OCI-LY7 (cell line): ENCODE results near the gene MAP4K2. TPM values are rescaled to one million over a fixed set of nuclear protein-coding genes. Genes with fewer than 3 reads are reported as not detected.
A peak's percentile ranks its signal among the peaks of the same experiment; 100 is the strongest.

Source experiments
- BruUV-seq: library from RNA; stranded (reverse); fragments of 400-500 nt; replicated peaks from 2 replicates; lab custom pipeline; 2021; lab: Mats Ljungman, UMichigan
- CTCF ChIA-PET: fragments of 300-600 bp; sonication (Branson Sonifier 250); formaldehyde crosslinking; loops from one replicate; lab custom pipeline; 2022; ENCODE audit warnings: antibody characterized with exemption; ENCODE audit not compliant: unreplicated experiment; lab: Charles Lee
- POLR2A ChIA-PET: fragments of 300-600 bp; sonication (Branson Sonifier 250); formaldehyde crosslinking; loops from one replicate; lab custom pipeline; 2022; ENCODE audit warnings: antibody characterized with exemption; lab: Charles Lee
- DNase-seq: peaks from one replicate; pipeline ENCODE4 v3.0.0-alpha.2; 2015; ENCODE audit warnings: low spot score
- H2AFZ ChIP-seq: fragments of 200-600 bp; sonication (generic), shearing (Covaris generic); 2 replicates; pipeline ENCODE4 v1.6.1; 2014; ENCODE audit warnings: mild to moderate bottlenecking, antibody characterized with exemption, low read length, moderate library complexity
- H3K27ac ChIP-seq: fragments of 200-600 bp; sonication (generic); 2 replicates; pipeline ENCODE4 v1.5.1; 2014; ENCODE audit warnings: mixed run types, low read depth, mild to moderate bottlenecking, moderate library complexity, low read length, inconsistent platforms; ENCODE audit not compliant: poor library complexity, severe bottlenecking
- H3K36me3 ChIP-seq: fragments of 200-600 bp; sonication (generic); 2 replicates; pipeline ENCODE4 v1.6.1; 2014; ENCODE audit warnings: mild to moderate bottlenecking, antibody characterized with exemption, low read length, moderate library complexity, mixed read lengths; ENCODE audit not compliant: insufficient read depth
- H3K4me1 ChIP-seq: fragments of 200-600 bp; sonication (generic); 2 replicates; pipeline ENCODE4 v1.5.1; 2014; ENCODE audit warnings: mild to moderate bottlenecking, low read length; ENCODE audit not compliant: insufficient read depth, poor library complexity, severe bottlenecking
- H3K4me2 ChIP-seq: fragments of 200-600 bp; sonication (generic); 2 replicates; pipeline ENCODE4 v1.6.1; 2014; ENCODE audit warnings: mild to moderate bottlenecking, low read length
- H3K4me3 ChIP-seq: fragments of 200-600 bp; sonication (generic); 2 replicates; pipeline ENCODE4 v1.5.1; 2014; ENCODE audit warnings: mild to moderate bottlenecking, low read depth, low read length; ENCODE audit not compliant: poor library complexity, severe bottlenecking
- H3K79me2 ChIP-seq: fragments of 200-600 bp; sonication (generic); 2 replicates; pipeline ENCODE4 v1.6.1; 2016; ENCODE audit warnings: low read depth, mild to moderate bottlenecking, low read length, moderate library complexity, mixed read lengths; ENCODE audit not compliant: insufficient read depth
- H3K9me2 ChIP-seq: fragments of 200-600 bp; sonication (generic); 2 replicates; pipeline ENCODE4 v1.6.1; 2016; ENCODE audit warnings: mild to moderate bottlenecking, low read length, mixed read lengths; ENCODE audit not compliant: insufficient read depth
- H3K9me3 ChIP-seq: fragments of 200-600 bp; sonication (generic); 2 replicates; pipeline ENCODE4 v1.6.1; 2014; ENCODE audit warnings: mild to moderate bottlenecking, mixed run types, low read length, mixed read lengths
- H4K20me1 ChIP-seq: fragments of 200-600 bp; sonication (generic); 2 replicates; pipeline ENCODE4 v1.6.1; 2014; ENCODE audit warnings: mild to moderate bottlenecking, antibody characterized with exemption, low read length, moderate library complexity, mixed read lengths; ENCODE audit not compliant: insufficient read depth
- CTCF ChIP-seq: fragments of 200-600 bp; sonication (generic); conservative IDR thresholded peaks from 2 replicates; pipeline ENCODE4 v1.5.1; 2014; ENCODE audit warnings: mild to moderate bottlenecking, antibody characterized with exemption, low read length, moderate library complexity, mixed read lengths
- EZH2phosphoT487 ChIP-seq: fragments of 200-600 bp; sonication (generic); IDR thresholded peaks from 2 replicates; pipeline ENCODE4 v1.6.1; 2018; ENCODE audit warnings: low read depth, borderline replicate concordance, mild to moderate bottlenecking, mixed run types, antibody characterized with exemption, low read length, moderate library complexity, mixed read lengths
- intact Hi-C: fragments of 100-400 bp; cut with micrococcal nuclease; formaldehyde crosslinking; loops from one replicate; pipeline ENCODE4 v1.10.0; 2022; ENCODE audit not compliant: unreplicated experiment
- total RNA-seq, 2 experiments: library from RNA; depleted of rRNA in 1 of 2; stranded (reverse); fragments of >200 nt in 1 of 2; shearing (Covaris generic) in 1 of 2; gene quantifications; 2 replicates each; pipeline ENCODE4 v1.2.3, GENCODE V29; 2014 to 2022

Gene MAP4K2
- total RNA-seq, 2 experiments from 2014 or later: 110 to 115 TPM

- no peak for TF ChIP-seq EZH2phosphoT487
- TF ChIP-seq CTCF: no peak
- no peaks in the 10 kb centered on the region for H3K9me3 ChIP-seq
- H3K4me3 ChIP-seq: no peak overlapping the region
- H3K4me1 ChIP-seq: peaks cover 61% of the 10 kb centered on the region
- H3K36me3 ChIP-seq: peaks cover 84% of the 10 kb centered on the region
- no peaks in the 10 kb centered on the region for H3K9me2 ChIP-seq
- H4K20me1 ChIP-seq: peaks cover 78% of the 10 kb centered on the region
- intact Hi-C loops: loop anchor here (10.0 kb wide), 1 partner anchor 341 kb away; the partner anchor contains the start of genes TM7SF2 and ZNHIT2
- BruUV-seq: no TSS peak
- ChIA-PET CTCF (no interaction called here), POLR2A (interaction anchor here (1.1 kb wide), 1 partner anchor 12 kb away, joined by 3 read pairs; no protein-coding TSS in a partner anchor)
- no peak overlapping the region for H2AFZ ChIP-seq
- H3K79me2 ChIP-seq: peaks cover 84% of the 10 kb centered on the region
- peak overlapping the region; percentile 84 for H3K27ac ChIP-seq
- DNase-seq: no peak
- peak overlapping the region; percentile 21 for H3K4me2 ChIP-seq
Measured at GRCh38 chr11:64774144-64774543, 28.9 kb downstream of the MAP4K2 start.

GRCh38 chr11:64772303-64773018, 30.6 kb downstream of the MAP4K2 start:
- TF ChIP-seq EZH2phosphoT487 (no peak), CTCF (no peak)
- DNase-seq: peak; percentile 61
- ChIA-PET POLR2A (interaction anchor here (0.6 to 3.2 kb wide), 9 partner anchors 9 to 463 kb away, joined by 3 to 15 read pairs (median 4); partner anchors contain the start of genes PYGM and RASGRP2), CTCF (interaction anchor here (2.3 kb wide), 1 partner anchor 28 kb away, joined by 6 read pairs; the partner anchor contains the start of gene RASGRP2)
- no peak overlapping the region for H2AFZ ChIP-seq
- BruUV-seq: no TSS peak
- H3K9me2 ChIP-seq: no peaks in the 10 kb centered on the region
- intact Hi-C loops: loop anchor here (10.0 kb wide), 1 partner anchor 342 kb away; the partner anchor contains the start of genes TM7SF2 and ZNHIT2
- no peaks in the 10 kb centered on the region for H3K9me3 ChIP-seq
- peaks cover 65% of the 10 kb centered on the region for H3K4me1 ChIP-seq
- H3K4me3 ChIP-seq: peak overlapping the region; percentile 47
- peaks cover 100% of the 10 kb centered on the region for H3K36me3 ChIP-seq
- H3K79me2 ChIP-seq: peaks cover 95% of the 10 kb centered on the region
- peak overlapping the region; percentile 84 for H3K27ac ChIP-seq
- H4K20me1 ChIP-seq: peaks cover 84% of the 10 kb centered on the region
- peak overlapping the region; percentile 70 for H3K4me2 ChIP-seq
